Measurements from ENCODE around the gene BANP.
"Not testable (repeated sequence)": the region's sequence is repeated elsewhere in the genome, so short reads cannot be mapped to it uniquely, and the experiment has no call there.

BANP gene

DNA sequence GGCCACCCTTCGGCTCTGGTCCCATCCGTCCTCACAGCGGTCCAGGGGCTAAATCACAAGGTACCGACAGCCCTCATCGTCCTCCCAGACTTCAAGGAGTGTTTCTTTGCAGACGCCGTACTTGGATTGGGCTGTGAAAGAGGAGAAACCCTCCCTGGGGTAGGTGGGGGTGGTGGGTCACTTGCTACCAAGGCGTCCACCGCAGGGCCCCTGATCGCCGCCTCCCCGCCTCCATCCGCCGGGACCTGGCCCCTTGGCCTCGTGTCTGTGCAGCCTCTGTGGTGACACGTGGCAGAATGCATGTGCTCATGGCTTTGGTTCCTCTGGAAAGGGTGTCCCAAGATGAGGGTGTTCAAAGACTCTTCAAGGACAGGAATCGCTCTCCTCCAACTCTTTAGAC is 151.4 kb downstream of the BANP start:
- no peak overlapping the region for H3K27ac ChIP-seq
- no peaks in the 10 kb centered on the region for H3K36me3 ChIP-seq
- H3K9me3 ChIP-seq (ENCODE audit: severe bottlenecking): no peaks in the 10 kb centered on the region
- H3K27me3 ChIP-seq (ENCODE audit: insufficient read depth, low read depth, severe bottlenecking): no peaks in the 10 kb centered on the region
- no peak for DNase-seq
- H3K4me3 ChIP-seq (ENCODE audit: low read depth, low read length): no peak overlapping the region
- no peak for TF ChIP-seq CTCF (IDR thresholded peaks at IDR 0.05; ENCODE audit: low read depth, low read length)

DNA sequence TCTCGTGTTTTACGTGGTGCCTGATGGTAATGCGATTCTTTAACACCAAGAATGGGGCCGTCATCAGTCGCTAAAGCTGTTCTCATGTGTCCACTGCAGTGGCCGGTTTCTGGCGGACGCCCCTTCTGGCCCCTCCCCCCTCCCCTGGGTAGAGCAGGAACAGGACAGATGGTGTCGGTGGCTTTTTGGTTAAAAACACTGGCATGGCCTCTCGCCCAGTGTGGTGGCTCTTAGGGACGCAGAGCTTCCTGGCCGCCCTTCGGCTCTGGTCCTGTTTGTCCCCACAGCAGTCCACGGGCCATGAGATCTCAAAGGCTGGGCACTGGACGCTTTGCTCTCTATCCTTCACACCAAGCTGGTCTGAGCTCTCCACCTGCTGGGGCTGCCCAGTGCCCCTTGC is 151.8 kb downstream of the BANP start:
- Histone ChIP-seq H3K27ac (no peak overlapping the region), H3K9me3 (ENCODE audit: severe bottlenecking) (no peaks in the 10 kb centered on the region), H3K27me3 (ENCODE audit: insufficient read depth, low read depth, severe bottlenecking) (no peaks in the 10 kb centered on the region), H3K4me3 (ENCODE audit: low read depth, low read length) (no peak overlapping the region), H3K36me3 (no peaks in the 10 kb centered on the region)
- no peak for TF ChIP-seq CTCF (IDR thresholded peaks at IDR 0.05; ENCODE audit: low read depth, low read length)
- no peak for DNase-seq

- H3K36me3 ChIP-seq: no peaks in the 10 kb centered on the region
- H3K9me3 ChIP-seq (ENCODE audit: severe bottlenecking): no peaks in the 10 kb centered on the region
- TF ChIP-seq CTCF (IDR thresholded peaks at IDR 0.05; ENCODE audit: low read depth, low read length): no peak
- H3K27me3 ChIP-seq (ENCODE audit: insufficient read depth, low read depth, severe bottlenecking): no peaks in the 10 kb centered on the region
- no peak overlapping the region for H3K27ac ChIP-seq
- no peak overlapping the region for H3K4me3 ChIP-seq (ENCODE audit: low read depth, low read length)
- DNase-seq: no peak
Measured at GRCh38 chr16:88103581-88104188, 152.5 kb downstream of the BANP start.

DNA sequence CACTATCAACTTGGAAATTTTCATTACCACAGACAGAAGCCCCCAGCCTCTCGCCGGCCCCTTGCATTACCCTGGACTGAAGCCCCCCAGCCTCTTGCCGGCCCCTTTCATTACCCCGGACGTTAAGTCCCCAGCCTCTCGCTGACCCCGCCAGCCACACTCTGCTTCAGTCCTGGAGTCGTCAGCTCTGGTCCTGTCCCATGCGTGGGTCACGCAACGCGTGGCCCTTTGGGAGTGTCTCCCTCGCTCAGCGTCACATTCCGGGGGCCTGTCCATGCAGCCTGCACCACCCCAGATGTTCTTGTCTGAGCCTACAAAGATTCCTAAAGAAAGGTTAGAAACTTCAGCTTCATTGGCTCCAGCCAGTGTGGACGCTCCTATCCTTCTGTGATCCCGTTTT is 153.1 kb downstream of the BANP start:
- not testable (repeated sequence) for H3K9me3 ChIP-seq (ENCODE audit: severe bottlenecking); H3K27ac ChIP-seq; H3K36me3 ChIP-seq; H3K27me3 ChIP-seq (ENCODE audit: insufficient read depth, low read depth, severe bottlenecking); DNase-seq; H3K4me3 ChIP-seq (ENCODE audit: low read depth, low read length)

DNA sequence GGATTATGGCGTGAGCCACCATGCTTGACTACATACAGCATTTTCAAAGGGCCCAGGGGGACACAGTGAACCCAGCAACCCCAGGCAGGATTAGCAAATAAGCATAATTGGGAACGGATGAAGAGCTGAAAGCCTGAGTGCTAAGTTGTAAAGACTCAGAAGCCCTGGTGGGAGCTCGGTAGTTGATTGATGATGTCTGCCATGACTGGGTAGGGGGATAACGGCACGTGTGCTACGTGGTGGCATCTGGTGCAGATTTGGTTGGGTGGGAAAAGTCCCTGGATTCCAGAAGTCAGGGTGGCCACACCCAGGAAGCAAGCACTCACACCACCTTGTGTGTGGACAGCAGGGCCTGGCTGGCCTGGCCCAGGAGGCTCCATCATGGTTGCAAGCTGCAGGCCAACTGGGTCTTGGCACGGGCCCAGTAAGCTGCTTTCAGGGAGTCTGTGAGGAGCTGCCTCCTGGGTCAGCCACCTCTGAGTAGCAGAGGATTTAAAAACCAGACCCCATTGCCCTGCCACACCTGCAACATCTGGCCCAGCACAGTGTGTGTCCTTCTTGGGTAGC is 154.4 kb downstream of the BANP start:
- not testable (repeated sequence) for H3K4me3 ChIP-seq (ENCODE audit: low read depth, low read length); H3K27ac ChIP-seq; H3K27me3 ChIP-seq (ENCODE audit: insufficient read depth, low read depth, severe bottlenecking); H3K36me3 ChIP-seq; H3K9me3 ChIP-seq (ENCODE audit: severe bottlenecking); DNase-seq

DNA sequence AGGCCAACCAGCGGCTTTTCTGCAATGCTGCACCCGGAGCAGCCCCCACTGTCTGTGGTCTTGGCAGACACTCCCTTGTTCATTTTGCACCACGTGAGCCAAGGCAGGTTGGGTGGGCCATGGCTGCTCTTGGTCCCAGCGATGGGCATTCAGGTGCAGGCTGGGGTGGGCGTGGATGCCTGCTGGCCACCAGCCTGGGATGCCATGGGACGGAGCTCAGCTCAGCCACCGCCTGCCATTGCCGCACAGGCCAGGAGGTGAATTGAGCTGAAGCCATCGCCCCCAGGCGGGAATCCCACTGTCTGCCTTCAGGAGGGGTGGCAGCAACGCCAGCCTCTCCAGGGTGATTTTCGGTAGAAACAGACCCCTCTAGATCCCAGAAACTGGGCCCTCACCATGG is 155.3 kb downstream of the BANP start:
- H3K36me3 ChIP-seq; DNase-seq; H3K27ac ChIP-seq; H3K27me3 ChIP-seq (ENCODE audit: insufficient read depth, low read depth, severe bottlenecking); H3K4me3 ChIP-seq (ENCODE audit: low read depth, low read length); H3K9me3 ChIP-seq (ENCODE audit: severe bottlenecking): not testable (repeated sequence)

GRCh38 chr16:88108762-88109161 is 157.5 kb downstream of the BANP start:
- Histone ChIP-seq H3K36me3 (no peaks in the 10 kb centered on the region), H3K27ac (no peak overlapping the region), H3K4me3 (ENCODE audit: low read depth, low read length) (no peak overlapping the region), H3K9me3 (ENCODE audit: severe bottlenecking) (no peaks in the 10 kb centered on the region), H3K27me3 (ENCODE audit: insufficient read depth, low read depth, severe bottlenecking) (no peaks in the 10 kb centered on the region)
- no peak for DNase-seq
- no peak for TF ChIP-seq CTCF (IDR thresholded peaks at IDR 0.05; ENCODE audit: low read depth, low read length)

- H3K27ac ChIP-seq; DNase-seq; H3K9me3 ChIP-seq (ENCODE audit: severe bottlenecking); H3K27me3 ChIP-seq (ENCODE audit: insufficient read depth, low read depth, severe bottlenecking); H3K4me3 ChIP-seq (ENCODE audit: low read depth, low read length); H3K36me3 ChIP-seq: not testable (repeated sequence)
Measured at GRCh38 chr16:88109726-88110621, 158.7 kb downstream of the BANP start.

DNA sequence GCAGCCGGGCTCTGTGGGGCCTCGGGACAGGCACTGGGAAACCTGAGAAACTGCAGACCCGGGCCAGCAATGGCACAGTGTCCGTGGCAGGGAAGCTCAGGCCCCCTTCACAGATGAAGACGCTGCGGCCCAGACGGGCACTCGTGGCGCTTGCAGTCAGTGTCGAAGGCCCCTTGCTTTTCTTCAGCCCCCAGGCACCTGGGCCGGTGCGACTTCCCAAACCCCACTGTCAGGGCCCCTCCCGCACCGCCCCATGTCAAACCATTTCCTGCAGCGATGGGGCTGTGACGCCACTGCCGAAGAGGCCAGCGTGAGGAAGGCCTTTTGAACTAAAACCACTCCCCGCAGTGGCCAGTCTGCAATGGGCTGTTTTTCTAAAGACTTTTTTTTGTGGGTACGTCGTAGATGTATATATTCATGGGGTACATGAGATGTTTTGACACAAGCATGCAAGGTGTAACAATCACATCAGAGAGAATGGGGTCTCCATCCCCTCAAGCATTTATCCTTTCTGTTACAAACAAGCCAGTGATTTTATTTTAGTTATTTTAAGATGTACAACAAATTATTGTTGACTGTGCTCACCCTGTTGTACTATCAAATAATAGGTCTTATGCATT is 159.8 kb downstream of the BANP start:
- not testable (repeated sequence) for DNase-seq; H3K27me3 ChIP-seq (ENCODE audit: insufficient read depth, low read depth, severe bottlenecking)

GRCh38 chr16:88111976-88112375 is 160.7 kb downstream of the BANP start:
- DNase-seq; H3K27ac ChIP-seq; H3K36me3 ChIP-seq; H3K9me3 ChIP-seq (ENCODE audit: severe bottlenecking); H3K4me3 ChIP-seq (ENCODE audit: low read depth, low read length); H3K27me3 ChIP-seq (ENCODE audit: insufficient read depth, low read depth, severe bottlenecking): not testable (repeated sequence)

More for the DNA sequence above, 159.8 kb downstream of the BANP start:
- H3K4me3 ChIP-seq (ENCODE audit: low read depth, low read length); H3K27ac ChIP-seq; H3K36me3 ChIP-seq; H3K9me3 ChIP-seq (ENCODE audit: severe bottlenecking): not testable (repeated sequence)
